ENCODE results near the gene C19orf81. TPM values are rescaled to one million over a fixed set of nuclear protein-coding genes. Genes with fewer than 3 reads are reported as not detected.

C19orf81 gene
- total RNA-seq, 2 donors from 2014 or later: 4.3 to 33.2 TPM

GRCh38 chr19:50657222-50657669 is 8.0 kb downstream of the C19orf81 start:
- DNase-seq (ENCODE audit: low spot score): no peak
- Histone ChIP-seq H3K4me3 (no peak overlapping the region), H3K27ac (no peak overlapping the region), H3K9me3 (no peaks in the 10 kb centered on the region), H3K27me3 (replicated peaks; ENCODE audit: insufficient read depth) (no peaks in the 10 kb centered on the region), H3K36me3 (no peaks in the 10 kb centered on the region), H3K4me1 (replicated peaks) (no peaks in the 10 kb centered on the region)
- 54% methylated on average over 6 of the region's 6 CpGs for WGBS
- intact Hi-C loops (cut with DNase I): no loop called here
- TF ChIP-seq CTCF (IDR thresholded peaks at IDR 0.05) (no peak), POLR2A (IDR thresholded peaks at IDR 0.05) (no peak), POLR2AphosphoS5 (IDR thresholded peaks at IDR 0.05) (no peak)

- no peaks in the 10 kb centered on the region for H3K27me3 ChIP-seq (replicated peaks; ENCODE audit: insufficient read depth)
- H3K36me3 ChIP-seq: no peaks in the 10 kb centered on the region
- H3K9me3 ChIP-seq: no peaks in the 10 kb centered on the region
- H3K4me1 ChIP-seq (replicated peaks): no peaks in the 10 kb centered on the region
- H3K4me3 ChIP-seq: peak overlapping the region; percentile 28 to 36
- peak; percentile 90 for DNase-seq (ENCODE audit: low spot score)
- intact Hi-C loops (cut with DNase I): no loop called here
- WGBS: 4% methylated on average over 38 of the region's 38 CpGs
- peak overlapping the region; percentile 47 for H3K27ac ChIP-seq
- TF ChIP-seq POLR2AphosphoS5 (IDR thresholded peaks at IDR 0.05) (peak; percentile 51), POLR2A (IDR thresholded peaks at IDR 0.05) (no peak)
These were observed 8.6 kb downstream of the C19orf81 start for GRCh38 chr19:50657712-50658440.

GRCh38 chr19:50658441-50659317 is 9.4 kb downstream of the C19orf81 start:
- intact Hi-C loops (cut with DNase I): no loop called here
- H3K4me3 ChIP-seq: peak overlapping the region; percentile 28 to 36
- no peaks in the 10 kb centered on the region for H3K4me1 ChIP-seq (replicated peaks)
- H3K36me3 ChIP-seq: no peaks in the 10 kb centered on the region
- peak overlapping the region; percentile 79 to 80 for H3K27ac ChIP-seq
- TF ChIP-seq POLR2A (IDR thresholded peaks at IDR 0.05) (peak; percentile 38), CTCF (IDR thresholded peaks at IDR 0.05) (peak in 1 of 4 experiments; percentile 39), POLR2AphosphoS5 (IDR thresholded peaks at IDR 0.05) (peak; percentile 45)
- WGBS: 4% methylated on average over 45 of the region's 67 CpGs
- DNase-seq (ENCODE audit: low spot score): peak; percentile 67
- H3K27me3 ChIP-seq (replicated peaks; ENCODE audit: insufficient read depth): no peaks in the 10 kb centered on the region
- no peaks in the 10 kb centered on the region for H3K9me3 ChIP-seq

GRCh38 chr19:50659318-50660087 is 10.3 kb downstream of the C19orf81 start:
- no peaks in the 10 kb centered on the region for H3K4me1 ChIP-seq (replicated peaks)
- intact Hi-C loops (cut with DNase I): no loop called here
- no peak for DNase-seq (ENCODE audit: low spot score)
- H3K9me3 ChIP-seq: no peaks in the 10 kb centered on the region
- no peaks in the 10 kb centered on the region for H3K27me3 ChIP-seq (replicated peaks; ENCODE audit: insufficient read depth)
- 3% methylated on average over 34 of the region's 37 CpGs for WGBS
- no peaks in the 10 kb centered on the region for H3K36me3 ChIP-seq
- H3K27ac ChIP-seq: no peak overlapping the region
- H3K4me3 ChIP-seq: peak overlapping the region in 1 of 2 donors; percentile 36
- TF ChIP-seq POLR2AphosphoS5 (IDR thresholded peaks at IDR 0.05) (no peak), POLR2A (IDR thresholded peaks at IDR 0.05) (no peak)

GRCh38 chr19:50660088-50660366 is 10.8 kb downstream of the C19orf81 start:
- H3K4me3 ChIP-seq: no peak overlapping the region
- WGBS: 29% methylated on average over 6 of the region's 6 CpGs
- H3K27me3 ChIP-seq (replicated peaks; ENCODE audit: insufficient read depth): no peaks in the 10 kb centered on the region
- H3K9me3 ChIP-seq: no peaks in the 10 kb centered on the region
- TF ChIP-seq POLR2AphosphoS5 (IDR thresholded peaks at IDR 0.05) (no peak), CTCF (IDR thresholded peaks at IDR 0.05) (no peak), POLR2A (IDR thresholded peaks at IDR 0.05) (no peak)
- H3K27ac ChIP-seq: no peak overlapping the region
- intact Hi-C loops (cut with DNase I): no loop called here
- no peaks in the 10 kb centered on the region for H3K36me3 ChIP-seq
- no peaks in the 10 kb centered on the region for H3K4me1 ChIP-seq (replicated peaks)
- no peak for DNase-seq (ENCODE audit: low spot score)

Measured in prostate gland (tissue), 2 donors.